IMR-90 (cell line): ENCODE results near the gene EEF1AKMT2. TPM values are rescaled to one million over a fixed set of nuclear protein-coding genes. Genes with fewer than 3 reads are reported as not detected.

ENCODE experiments used
- ATAC-seq: fragments of 200-7000 bp; cut with Tn5 transposase; 2 replicates; pipeline ENCODE4 v1.9.1; 2020; ENCODE audit warnings: low read depth, mild to moderate bottlenecking, moderate library complexity
- BruUV-seq: library from RNA; stranded (reverse); fragments of 400-500 nt; replicated peaks from 2 replicates; lab custom pipeline; 2021; lab: Mats Ljungman, UMichigan
- CTCF ChIA-PET: fragments of 300-600 bp; formaldehyde crosslinking; extraction: SDS; loops from one replicate; lab custom pipeline; 2021; ENCODE audit warnings: antibody characterized with exemption; lab: Yijun Ruan, JAX
- POLR2A ChIA-PET: fragments of 300-600 bp; sonication (Branson Sonifier 250); formaldehyde crosslinking; loops from one replicate; lab custom pipeline; 2022; ENCODE audit warnings: antibody characterized with exemption; ENCODE audit not compliant: unreplicated experiment; lab: Charles Lee
- DNase-seq: peaks from one replicate; pipeline ENCODE4 v3.0.0; 2013
- H2AFZ ChIP-seq: replicated peaks from 2 replicates; pipeline ENCODE3; 2013; ENCODE audit warnings: low read length, mild to moderate bottlenecking; ENCODE audit not compliant: poor library complexity
- H2AK5ac ChIP-seq: 2 replicates; pipeline ENCODE4 v1.6.1; 2013; ENCODE audit warnings: low read depth, low read length, inconsistent platforms
- H2AK9ac ChIP-seq: replicated peaks from 2 replicates; pipeline ENCODE3; 2013; ENCODE audit warnings: mild to moderate bottlenecking, low read depth, low read length, moderate library complexity; ENCODE audit not compliant: poor library complexity
- H2BK120ac ChIP-seq: 2 replicates; pipeline ENCODE4 v1.6.1; 2013; ENCODE audit warnings: low read depth, low read length, inconsistent platforms
- H2BK15ac ChIP-seq: 3 replicates; pipeline ENCODE4 v1.6.1; 2013; ENCODE audit warnings: low read depth, low read length, inconsistent platforms
- H2BK20ac ChIP-seq: 2 replicates; pipeline ENCODE4 v1.6.1; 2013; ENCODE audit warnings: low read depth, mild to moderate bottlenecking, inconsistent platforms, low read length, moderate library complexity
- H2BK5ac ChIP-seq: 2 replicates; pipeline ENCODE4 v1.6.1; 2013; ENCODE audit warnings: mild to moderate bottlenecking, low read depth, low read length, inconsistent platforms; ENCODE audit not compliant: poor library complexity, severe bottlenecking
- H3K14ac ChIP-seq: replicated peaks from 2 replicates; pipeline ENCODE4 v1.6.1; 2013; ENCODE audit warnings: low read depth, low read length, inconsistent platforms
- H3K18ac ChIP-seq: 2 replicates; pipeline ENCODE4 v1.6.1; 2013; ENCODE audit warnings: low read depth, low read length, control low read depth
- H3K23ac ChIP-seq: 2 replicates; pipeline ENCODE4 v1.6.1; 2013; ENCODE audit warnings: low read depth, low read length, inconsistent platforms
- H3K27ac ChIP-seq: 2 replicates; pipeline ENCODE4 v1.5.1; 2013; ENCODE audit warnings: mild to moderate bottlenecking, control low read depth, low read length; ENCODE audit not compliant: insufficient read depth
- H3K27me3 ChIP-seq: 2 replicates; pipeline ENCODE4 v1.6.1; 2013; ENCODE audit warnings: low read length; ENCODE audit not compliant: control insufficient read depth, insufficient read depth
- H3K36me3 ChIP-seq: 2 replicates; pipeline ENCODE4 v1.6.1; 2013; ENCODE audit warnings: low read length, mixed read lengths; ENCODE audit not compliant: control insufficient read depth, insufficient read depth
- H3K4ac ChIP-seq: 2 replicates; pipeline ENCODE4 v1.6.1; 2013; ENCODE audit warnings: low read depth, low read length, inconsistent platforms
- H3K4me1 ChIP-seq: 2 replicates; pipeline ENCODE4 v1.6.1; 2013; ENCODE audit warnings: low read length, mixed read lengths; ENCODE audit not compliant: control insufficient read depth, insufficient read depth
- H3K4me2 ChIP-seq: 2 replicates; pipeline ENCODE4 v1.6.1; 2013; ENCODE audit warnings: low read depth, mild to moderate bottlenecking, control low read depth, low read length, moderate library complexity
- H3K4me3 ChIP-seq: 2 replicates; pipeline ENCODE4 v1.5.1; 2013; ENCODE audit warnings: low read depth, mild to moderate bottlenecking, control low read depth, low read length, moderate library complexity; ENCODE audit not compliant: insufficient read depth
- H3K56ac ChIP-seq: 2 replicates; pipeline ENCODE4 v1.6.1; 2013; ENCODE audit warnings: low read length, inconsistent platforms; ENCODE audit not compliant: insufficient read depth; ENCODE audit errors: extremely low read depth
- H3K79me1 ChIP-seq, 2 experiments: 2 replicates each; pipeline ENCODE4 v1.6.1; 2013; ENCODE audit warnings: low read length in 2 of 2, inconsistent platforms in 1 of 2, low read depth in 1 of 2
- H3K9ac ChIP-seq: 2 replicates; pipeline ENCODE4 v1.6.1; 2013; ENCODE audit warnings: low read depth, low read length, control low read depth
- H3K9me1 ChIP-seq: 2 replicates; pipeline ENCODE4 v1.6.1; 2013; ENCODE audit warnings: low read length, inconsistent platforms; ENCODE audit not compliant: insufficient read depth
- H3K9me3 ChIP-seq: 2 replicates; pipeline ENCODE4 v1.6.1; 2013; ENCODE audit warnings: low read length; ENCODE audit not compliant: control insufficient read depth, insufficient read depth
- H4K20me1 ChIP-seq: 2 replicates; pipeline ENCODE4 v1.6.1; 2013; ENCODE audit warnings: low read length, inconsistent platforms; ENCODE audit not compliant: insufficient read depth
- H4K5ac ChIP-seq: 2 replicates; pipeline ENCODE4 v1.6.1; 2013; ENCODE audit warnings: mild to moderate bottlenecking, low read depth, low read length, control low read depth
- H4K8ac ChIP-seq, 2 experiments: 2 replicates each; pipeline ENCODE4 v1.6.1; 2013; ENCODE audit warnings: low read depth in 2 of 2, low read length in 2 of 2, control low read depth in 1 of 2, inconsistent platforms in 1 of 2
- H4K91ac ChIP-seq: 2 replicates; pipeline ENCODE4 v1.6.1; 2013; ENCODE audit warnings: low read depth, low read length, inconsistent platforms; ENCODE audit not compliant: insufficient read depth
- NFE2L2 ChIP-seq: fragments of 150-350 bp; IDR thresholded peaks from 2 replicates; pipeline ENCODE4 v1.6.1; 2016; ENCODE audit warnings: low read depth, mild to moderate bottlenecking, low read length
- RFX5 ChIP-seq: IDR thresholded peaks from 2 replicates; pipeline ENCODE4 v1.8.0; 2012; ENCODE audit warnings: low read depth, mild to moderate bottlenecking, low read length, moderate library complexity
- SMC3 ChIP-seq: fragments of 150-350 bp; IDR thresholded peaks from 2 replicates; pipeline ENCODE4 v1.6.1; 2016; ENCODE audit warnings: low read depth, mild to moderate bottlenecking, antibody characterized with exemption, low read length, moderate library complexity
- WGBS, 2 experiments: methylation state at CpG; one replicate each; pipeline versions ENCODE4 v1.1.5 to v1.1.7; 2013; ENCODE audit warnings: missing lambda C conversion rate in 2 of 2; ENCODE audit not compliant: insufficient read length in 1 of 2; ENCODE audit errors: extremely low coverage in 2 of 2; 5-methylcytosine and 5-hydroxymethylcytosine counted together
- dilution Hi-C: fragments of 300-500 bp; cut with HindIII; formaldehyde crosslinking; loops from one replicate; pipeline ENCODE4 v1.14.3; 2018; ENCODE audit warnings: low sequenced_read_pairs; ENCODE audit not compliant: unreplicated experiment
- in situ Hi-C: fragments of 300-500 bp; cut with MboI; formaldehyde crosslinking; loops from 3 replicates; pipeline ENCODE4 v1.14.3; 2019; ENCODE audit warnings: low sequenced_read_pairs, inconsistent platforms, mixed read lengths
- intact Hi-C: fragments of 100-400 bp; cut with micrococcal nuclease; formaldehyde crosslinking; loops from 2 replicates; pipeline ENCODE4 v1.10.0; 2022
- polyA plus RNA-seq, 3 experiments: library from polyadenylated mRNA; depleted of rRNA; stranded (reverse); fragments of >200 nt; gene quantifications; 2 replicates each; pipeline ENCODE4 v1.2.3, GENCODE V29; 2012; ENCODE audit warnings: low replicate concordance in 1 of 3
- total RNA-seq: library from RNA; depleted of rRNA; stranded (reverse); fragments of >200 nt; gene quantifications from 2 replicates; pipeline ENCODE4 v1.2.3, GENCODE V29; 2012

Gene EEF1AKMT2
- total and polyA plus RNA-seq, 2 of the 4 experiments (the other 2 are of a cell fraction) = 9.7 to 12.7 TPM

- no TSS peak for BruUV-seq
- Histone ChIP-seq H2BK20ac (no peak overlapping the region), H3K4me3 (no peak overlapping the region), H2BK15ac (no peak overlapping the region), H4K20me1 (peaks cover 25% of the 10 kb centered on the region), H3K36me3 (no peaks in the 10 kb centered on the region), H2BK120ac (no peak overlapping the region), H3K23ac (no peak overlapping the region), H3K4me1 (peaks cover 17% of the 10 kb centered on the region), H3K9me3 (no peaks in the 10 kb centered on the region), H3K27ac (no peak overlapping the region), H4K91ac (no peak overlapping the region), H3K14ac (no peak overlapping the region), H3K27me3 (no peaks in the 10 kb centered on the region), H4K8ac (no peak overlapping the region), H3K9me1 (no peaks in the 10 kb centered on the region; the same call in 1 of the 2 replicates), H2AK9ac (no peak overlapping the region), H3K4ac (no peak overlapping the region), H2BK5ac (no peak overlapping the region), H4K5ac (no peak overlapping the region), H3K79me1 (peaks cover 3 to 46% of the 10 kb centered on the region in 2 experiments), H3K56ac (no peak overlapping the region), H2AK5ac (no peak overlapping the region), H3K4me2 (no peak overlapping the region), H2AFZ (no peak overlapping the region), H3K9ac (no peak overlapping the region), H3K18ac (no peak overlapping the region)
- dilution Hi-C loops = no loop called here
- POLR2A ChIA-PET = no interaction called here
- TF ChIP-seq NFE2L2 = no peak
- no peak for TF ChIP-seq SMC3
- no peak for TF ChIP-seq RFX5
- ATAC-seq = no peak
- no peak for DNase-seq
- CTCF ChIA-PET = no interaction called here
- intact Hi-C loops = no loop called here
- in situ Hi-C loops = no loop called here
- WGBS, 2 experiments = 87% methylated on average over 6 of the region's 13 CpGs; no CpG with 5 or more reads in 1 of the 2 experiments
These were observed 52.4 kb downstream of the EEF1AKMT2 start for GRCh38 chr10:124739119-124739921.
